ENCODE measurements around the gene NTHL1.

NTHL1 gene

DNA sequence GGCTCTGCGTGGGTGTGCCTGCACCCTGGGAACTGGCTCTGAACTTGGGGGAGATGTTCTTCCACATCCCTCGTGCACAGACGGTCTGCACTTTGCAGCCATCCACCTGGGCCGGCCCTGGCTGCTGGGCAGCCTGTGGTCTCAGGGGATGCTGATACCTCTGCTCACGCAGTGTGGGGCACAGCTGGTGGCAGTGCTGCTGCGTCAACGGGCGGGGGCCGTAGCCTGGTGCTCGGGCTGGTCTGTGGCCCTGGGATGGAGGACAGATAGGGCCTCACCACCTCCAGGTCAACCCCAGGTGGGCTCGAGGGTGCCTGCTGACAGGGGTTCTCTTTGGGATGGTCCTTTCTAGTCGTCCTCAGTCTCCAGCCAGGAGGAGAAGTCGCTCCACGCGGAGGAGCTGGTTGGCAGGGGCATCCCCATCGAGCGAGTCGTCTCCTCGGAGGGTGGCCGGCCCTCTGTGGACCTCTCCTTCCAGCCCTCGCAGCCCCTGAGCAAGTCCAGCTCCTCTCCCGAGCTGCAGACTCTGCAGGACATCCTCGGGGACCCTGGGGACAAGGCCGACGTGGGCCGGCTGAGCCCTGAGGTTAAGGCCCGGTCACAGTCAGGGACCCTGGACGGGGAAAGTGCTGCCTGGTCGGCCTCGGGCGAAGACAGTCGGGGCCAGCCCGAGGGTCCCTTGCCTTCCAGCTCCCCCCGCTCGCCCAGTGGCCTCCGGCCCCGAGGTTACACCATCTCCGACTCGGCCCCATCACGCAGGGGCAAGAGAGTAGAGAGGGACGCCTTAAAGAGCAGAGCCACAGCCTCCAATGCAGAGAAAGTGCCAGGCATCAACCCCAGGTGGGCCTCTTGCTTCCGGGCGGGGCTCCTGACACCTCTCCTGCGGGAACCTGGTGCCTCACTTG is 36.5 kb upstream of the NTHL1 start:
- DNase-seq, result no peak

DNA sequence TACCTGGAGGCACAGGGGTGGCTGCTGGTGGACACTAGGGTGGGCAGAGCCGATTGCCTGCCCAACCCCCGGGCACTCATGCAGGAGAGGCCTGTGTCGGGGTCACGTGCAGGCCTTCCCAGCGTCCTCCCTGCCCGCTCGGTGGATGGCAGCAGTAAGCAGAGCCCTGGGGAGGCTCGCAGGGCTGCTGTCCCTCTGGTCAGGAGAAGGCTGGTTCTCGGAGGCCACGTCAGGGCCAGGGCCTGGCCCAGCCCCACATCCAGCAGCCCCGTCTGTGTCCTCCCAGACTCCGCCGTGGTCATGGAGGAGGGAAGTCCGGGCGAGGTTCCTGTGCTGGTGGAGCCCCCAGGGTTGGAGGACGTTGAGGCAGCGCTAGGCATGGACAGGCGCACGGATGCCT is 35.8 kb upstream of the NTHL1 start:
- no peak for DNase-seq

DNA sequence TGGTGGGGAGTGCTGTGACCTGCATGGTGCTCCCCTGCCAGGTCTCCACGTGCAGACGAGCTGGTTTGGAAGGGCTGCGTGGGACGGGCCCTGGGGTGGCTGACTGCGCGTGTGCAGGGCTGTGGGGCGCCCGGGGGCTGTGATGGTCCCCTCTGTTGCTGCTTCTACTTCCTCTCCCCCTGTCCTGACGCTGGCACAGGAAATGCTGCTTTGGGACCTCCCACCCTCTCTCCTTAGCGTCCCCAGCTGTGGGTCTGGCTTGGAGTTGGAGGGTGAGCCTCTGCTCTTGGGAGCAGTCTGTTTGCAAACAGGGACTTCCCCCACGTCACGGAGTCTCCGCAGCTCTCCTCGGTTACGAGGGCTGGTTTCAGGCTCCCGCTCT is 35.3 kb upstream of the NTHL1 start:
- no peak for DNase-seq

DNA sequence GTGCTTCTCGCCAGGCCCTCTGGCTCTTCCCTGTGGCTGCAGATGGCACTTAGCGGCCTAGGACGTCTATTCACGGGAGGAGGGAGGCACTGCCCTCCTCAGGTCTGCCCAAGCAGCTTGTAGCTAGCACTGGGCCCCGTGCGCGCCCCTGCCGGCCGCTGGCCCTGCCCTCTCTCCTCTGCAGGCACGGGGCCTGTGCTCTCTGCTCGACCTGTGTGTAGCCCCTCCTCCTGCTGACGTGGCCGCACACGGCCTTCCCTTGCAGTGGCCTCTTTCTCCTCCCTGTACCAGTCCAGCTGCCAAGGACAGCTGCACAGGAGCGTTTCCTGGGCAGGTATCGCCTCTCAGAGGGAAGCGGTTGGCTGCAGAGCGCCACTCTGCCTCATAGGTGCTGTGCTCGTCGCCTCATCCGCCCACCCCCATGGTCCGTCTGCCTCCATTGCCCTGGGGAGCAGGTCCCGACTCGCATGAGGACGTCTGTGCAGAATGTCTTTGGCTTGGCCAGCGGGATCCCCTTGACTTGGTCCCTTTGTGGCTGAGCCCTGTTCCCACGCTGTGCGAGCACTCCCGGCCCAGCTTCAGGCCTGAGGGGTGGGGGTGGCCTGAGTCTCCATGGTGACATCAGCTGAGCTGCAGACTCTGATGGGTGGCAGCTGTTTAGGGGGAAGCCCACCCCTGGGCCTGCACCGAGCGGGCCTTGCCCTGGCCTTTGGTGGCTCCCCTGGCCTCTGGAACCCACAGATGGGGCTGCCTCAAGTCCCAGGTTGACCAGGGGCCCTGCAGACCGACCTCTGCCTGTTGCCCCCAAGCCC is 34.7 kb upstream of the NTHL1 start:
- DNase-seq, result no peak

DNA sequence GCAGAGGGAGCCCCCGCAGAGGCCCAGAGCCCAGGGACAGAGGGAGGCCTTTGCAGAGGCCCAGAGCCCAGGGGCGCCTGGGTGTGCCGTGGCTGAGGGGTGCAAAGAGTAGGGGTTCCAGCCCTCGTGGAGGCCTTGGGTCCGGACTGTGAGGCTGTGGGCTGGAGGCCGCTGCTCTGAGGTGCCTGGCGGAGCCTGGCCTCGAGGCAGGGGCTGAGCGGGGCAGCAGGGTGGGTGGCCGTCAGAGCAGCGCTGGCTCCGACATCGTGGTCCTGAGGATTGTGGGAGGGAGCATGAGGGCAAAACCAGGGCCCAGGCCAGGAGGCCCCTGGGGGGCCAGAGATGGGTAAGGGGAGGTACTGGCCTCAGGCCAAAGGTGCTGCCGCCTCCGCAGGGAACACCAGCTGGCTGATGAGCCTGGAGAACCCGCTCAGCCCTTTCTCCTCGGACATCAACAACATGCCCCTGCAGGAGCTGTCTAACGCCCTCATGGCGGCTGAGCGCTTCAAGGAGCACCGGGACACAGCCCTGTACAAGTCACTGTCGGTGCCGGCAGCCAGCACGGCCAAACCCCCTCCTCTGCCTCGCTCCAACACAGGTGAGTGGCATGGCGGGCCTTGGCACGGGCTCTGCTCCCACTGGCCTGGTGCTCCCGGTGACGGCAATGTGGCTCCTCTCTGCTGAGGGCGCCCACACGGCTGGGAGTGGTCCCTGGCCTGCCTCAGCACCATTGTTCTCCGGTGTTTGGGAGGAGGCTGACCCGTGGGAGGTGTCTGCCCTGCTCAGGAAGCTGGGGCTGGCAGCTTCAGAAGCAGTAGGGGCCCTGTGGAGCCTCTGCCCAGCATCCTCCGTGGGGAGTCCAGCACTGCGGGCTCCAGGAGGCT is 33.8 kb upstream of the NTHL1 start:
- DNase-seq, result no peak

DNA sequence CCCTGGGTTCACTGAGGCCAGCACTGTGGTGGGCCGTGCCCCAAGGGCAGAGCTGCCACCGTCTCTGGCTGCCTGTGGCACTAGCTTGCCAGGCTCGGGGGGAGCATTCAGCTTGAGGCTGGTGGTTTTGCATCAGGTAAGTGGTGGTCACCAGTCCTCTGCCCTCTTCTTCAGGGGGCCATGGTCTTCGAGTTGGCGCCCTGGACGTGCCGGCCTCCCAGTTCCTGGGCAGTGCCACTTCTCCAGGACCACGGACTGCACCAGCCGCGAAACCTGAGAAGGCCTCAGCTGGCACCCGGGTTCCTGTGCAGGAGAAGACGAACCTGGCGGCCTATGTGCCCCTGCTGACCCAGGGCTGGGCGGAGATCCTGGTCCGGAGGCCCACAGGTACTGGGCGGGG is 32.4 kb upstream of the NTHL1 start:
- no peak for DNase-seq

DNA sequence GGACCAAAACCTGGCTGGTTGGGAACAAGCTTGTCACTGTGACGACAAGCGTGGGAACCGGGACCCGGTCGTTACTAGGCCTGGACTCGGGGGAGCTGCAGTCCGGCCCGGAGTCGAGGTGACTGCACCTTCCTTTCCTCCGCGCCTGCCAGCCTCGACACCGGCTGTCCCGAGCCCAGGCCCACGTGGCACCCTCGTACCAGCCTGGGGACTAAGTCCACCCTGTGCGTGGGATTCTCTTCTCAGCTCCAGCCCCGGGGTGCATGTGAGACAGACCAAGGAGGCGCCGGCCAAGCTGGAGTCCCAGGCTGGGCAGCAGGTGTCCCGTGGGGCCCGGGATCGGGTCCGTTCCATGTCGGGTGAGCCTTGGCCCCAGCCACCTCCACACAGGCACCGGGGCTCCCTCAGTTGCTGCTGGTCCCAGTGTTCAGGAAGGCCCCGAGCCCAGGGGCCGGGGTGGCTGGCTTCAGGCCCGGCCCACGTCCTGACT is 31.7 kb upstream of the NTHL1 start:
- no peak for DNase-seq

DNA sequence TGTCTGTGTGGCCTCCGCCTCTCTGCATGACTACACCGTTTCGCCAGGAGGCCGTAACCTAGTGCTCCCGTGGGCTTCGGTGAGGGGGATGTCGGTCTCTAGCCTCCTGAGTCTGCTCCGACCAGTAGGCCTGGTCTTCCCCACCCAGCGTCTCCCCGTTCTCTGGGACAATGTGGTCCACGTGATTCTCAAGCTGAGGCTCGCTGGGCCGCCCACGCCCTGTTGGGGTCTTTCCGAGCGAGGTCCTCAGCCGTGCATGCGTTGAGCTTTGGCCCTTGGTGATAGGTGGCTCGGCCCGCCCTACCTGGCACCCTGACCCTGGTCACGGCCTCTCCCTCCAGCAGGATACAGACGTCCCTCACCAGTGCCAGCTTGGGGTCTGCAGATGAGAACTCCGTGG is 31.1 kb upstream of the NTHL1 start:
- no peak for DNase-seq

DNA sequence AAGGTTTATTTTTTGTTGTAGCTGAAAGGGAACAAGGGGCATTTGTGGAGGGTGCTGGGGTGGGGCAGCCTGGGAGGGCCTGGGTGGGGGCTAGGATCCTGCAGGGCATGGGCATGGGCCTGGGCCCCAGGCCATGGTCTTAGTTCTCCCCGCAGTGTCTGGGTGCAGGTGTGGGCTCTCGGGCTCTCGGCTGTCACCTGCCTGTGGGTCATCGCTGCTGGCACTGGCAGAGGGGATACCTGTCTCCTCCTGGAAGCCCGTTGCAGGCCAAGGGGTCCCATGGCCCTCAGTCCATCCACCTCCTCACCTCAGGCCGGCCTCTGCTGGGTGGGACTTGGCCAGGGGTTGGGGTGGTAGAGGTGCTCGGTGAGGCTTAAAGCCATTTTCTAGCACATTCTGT is 30.5 kb upstream of the NTHL1 start:
- DNase-seq, result no peak

DNA sequence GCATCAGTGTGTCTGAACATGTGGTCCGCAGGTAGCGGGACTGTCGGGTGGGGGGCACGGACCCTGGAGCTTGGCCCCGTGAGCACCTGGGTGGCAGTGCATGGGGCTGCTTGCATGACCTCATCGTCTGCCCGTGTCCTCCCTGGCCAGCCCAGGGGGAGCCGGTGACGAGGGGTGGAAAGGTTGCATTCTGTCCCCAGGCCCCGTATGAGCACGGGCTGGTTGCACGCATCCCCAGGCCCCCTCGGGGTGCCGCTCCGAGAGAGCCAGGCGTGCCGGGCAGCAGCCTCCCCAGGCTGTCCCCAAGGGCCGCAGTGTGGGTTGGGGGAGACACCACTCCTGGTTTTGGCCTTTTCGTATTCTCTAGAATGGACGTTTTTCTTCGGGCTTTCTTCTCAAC is 30.1 kb upstream of the NTHL1 start:
- DNase-seq, result no peak

DNA sequence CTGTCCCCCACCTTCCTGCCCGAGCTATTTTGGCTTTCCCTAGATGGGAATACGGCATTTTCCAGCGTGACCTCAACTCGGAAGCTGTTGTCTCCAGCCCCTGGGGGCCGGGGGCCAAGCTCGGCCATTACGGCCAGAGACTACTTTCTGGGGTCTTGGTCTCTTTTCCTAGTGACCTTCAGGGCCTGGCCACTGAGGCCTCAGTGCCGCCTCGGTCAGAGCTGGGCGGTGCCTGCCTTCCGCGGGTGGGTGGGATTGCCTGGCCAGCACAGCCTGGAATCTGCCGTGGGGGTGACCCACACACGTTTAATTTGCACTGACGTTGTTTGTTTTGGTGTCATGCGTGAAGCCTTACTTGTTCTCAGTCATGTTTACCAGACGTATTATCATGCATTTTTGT is 29.4 kb upstream of the NTHL1 start:
- DNase-seq, result no peak

DNA sequence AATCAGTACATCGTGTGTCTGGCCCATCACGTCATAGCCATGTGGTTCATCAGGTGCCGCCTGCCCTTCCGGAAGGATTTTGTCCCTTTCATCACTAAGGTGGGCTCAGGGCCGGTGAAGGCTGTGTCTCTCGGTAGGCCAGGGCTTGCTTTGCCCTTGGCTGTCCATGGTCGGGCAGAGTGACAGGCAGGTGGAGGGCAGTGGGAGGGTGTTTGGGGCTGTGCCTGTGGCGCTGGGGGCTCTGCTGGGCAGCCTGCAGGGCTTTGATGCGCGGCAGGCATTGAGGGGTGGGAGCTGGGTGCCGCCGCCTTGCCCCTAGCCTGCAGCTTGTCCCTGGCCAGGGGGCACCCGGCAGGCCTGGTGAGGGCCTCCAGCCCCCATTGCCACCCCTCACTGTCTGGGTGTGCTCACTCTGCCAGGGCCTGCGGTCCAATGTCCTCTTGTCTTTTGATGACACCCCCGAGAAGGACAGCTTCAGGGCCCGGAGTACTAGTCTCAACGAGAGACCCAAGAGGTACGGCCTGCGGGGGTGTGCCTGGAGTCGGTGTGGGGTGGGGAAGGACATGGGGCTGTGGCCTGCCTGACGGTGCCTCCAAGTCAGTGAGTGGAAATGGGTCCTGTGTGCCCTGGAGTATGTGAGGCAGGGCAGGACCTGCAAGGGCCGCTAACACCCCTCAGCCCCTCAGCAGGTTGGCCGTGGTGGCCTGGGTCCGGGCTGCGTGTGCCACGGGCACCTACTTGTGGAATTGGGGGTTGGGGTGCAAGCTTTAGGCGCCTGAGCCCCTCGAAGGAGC is 28.6 kb upstream of the NTHL1 start:
- DNase-seq, result no peak

DNA sequence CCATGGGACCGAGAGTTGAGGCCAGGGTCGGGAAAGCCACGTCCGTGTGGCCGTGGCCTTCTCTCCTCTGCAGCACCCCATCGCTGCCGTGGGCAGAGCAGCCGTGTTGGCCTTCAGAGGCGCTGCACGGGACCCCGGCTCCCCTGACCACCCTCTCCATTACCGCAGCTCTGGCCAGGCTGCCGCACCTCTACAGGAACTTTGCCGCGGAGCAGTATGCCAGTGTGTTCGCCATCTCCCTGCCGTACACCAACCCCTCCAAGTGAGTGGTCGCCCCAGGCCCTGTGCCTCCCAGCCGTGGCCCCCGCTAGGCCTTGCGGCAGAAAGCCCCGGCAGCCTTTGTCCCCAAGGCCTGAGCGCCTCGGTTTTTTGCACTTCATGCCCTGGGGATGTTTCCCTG is 28.0 kb upstream of the NTHL1 start:
- no peak for DNase-seq

DNA sequence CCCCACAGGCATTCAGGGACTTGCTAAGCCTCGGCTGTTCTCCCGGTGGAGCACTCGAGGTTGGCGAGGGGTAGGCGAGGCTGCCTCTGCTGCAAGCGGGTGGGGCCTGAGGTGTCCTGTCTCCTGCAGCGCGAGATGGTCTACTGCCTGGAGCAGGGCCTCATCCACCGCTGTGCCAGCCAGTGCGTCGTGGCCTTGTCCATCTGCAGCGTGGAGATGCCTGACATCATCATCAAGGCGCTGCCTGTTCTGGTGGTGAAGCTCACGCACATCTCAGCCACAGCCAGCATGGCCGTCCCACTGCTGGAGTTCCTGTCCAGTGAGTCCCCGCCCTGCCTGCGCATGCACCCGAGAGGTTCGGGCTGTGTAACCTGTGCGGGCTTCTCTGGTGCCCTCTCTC is 26.4 kb upstream of the NTHL1 start:
- no peak for DNase-seq

DNA sequence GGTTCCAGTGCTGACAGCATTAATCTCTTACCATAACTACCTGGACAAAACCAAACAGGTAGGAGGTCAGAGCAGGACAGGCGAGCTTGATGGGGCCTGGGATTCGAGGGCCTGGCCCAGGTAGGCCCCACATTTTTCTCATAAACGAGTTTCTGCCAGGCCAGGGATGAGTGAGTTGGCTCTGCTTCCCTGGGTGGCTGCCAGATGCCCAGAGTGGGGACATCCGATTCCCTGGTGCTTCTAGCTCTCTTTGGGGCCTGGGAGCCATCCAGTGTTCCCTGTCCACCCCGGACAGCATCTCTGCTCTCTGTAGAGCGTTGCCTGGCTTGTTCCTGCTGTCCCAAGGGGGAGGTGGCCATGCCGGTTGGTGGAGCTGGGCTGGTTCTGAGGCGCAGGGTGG is 25.3 kb upstream of the NTHL1 start:
- no peak for DNase-seq

DNA sequence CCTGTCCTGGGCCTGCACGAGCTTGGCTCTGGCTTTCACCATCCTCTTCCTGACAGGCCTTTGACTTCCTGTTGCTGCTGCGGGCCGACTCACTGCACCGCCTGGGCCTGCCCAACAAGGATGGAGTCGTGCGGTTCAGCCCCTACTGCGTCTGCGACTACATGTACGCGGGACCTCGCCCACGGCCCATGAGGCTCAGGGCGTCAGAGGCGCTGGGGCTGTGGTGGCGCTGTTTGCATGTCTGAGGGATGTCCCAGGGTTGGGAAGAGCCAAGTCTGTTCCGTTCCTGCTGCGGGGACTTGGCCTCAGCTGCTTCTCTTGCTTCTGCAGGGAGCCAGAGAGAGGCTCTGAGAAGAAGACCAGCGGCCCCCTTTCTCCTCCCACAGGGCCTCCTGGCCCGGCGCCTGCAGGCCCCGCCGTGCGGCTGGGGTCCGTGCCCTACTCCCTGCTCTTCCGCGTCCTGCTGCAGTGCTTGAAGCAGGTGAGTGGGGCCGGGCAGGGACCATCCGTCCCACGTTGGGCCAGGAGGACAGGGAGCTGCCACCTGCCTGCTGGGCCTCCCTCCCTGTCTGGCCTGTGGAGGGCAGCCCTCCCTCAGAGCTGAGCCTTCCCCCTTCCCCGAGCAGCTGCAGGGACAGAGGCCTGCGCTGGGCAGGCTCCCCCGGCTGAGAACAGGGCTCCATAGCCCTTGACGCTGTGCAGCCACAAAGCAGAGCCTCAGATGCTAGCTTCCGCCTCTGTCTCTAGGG is 24.0 kb upstream of the NTHL1 start:
- no peak for DNase-seq

DNA sequence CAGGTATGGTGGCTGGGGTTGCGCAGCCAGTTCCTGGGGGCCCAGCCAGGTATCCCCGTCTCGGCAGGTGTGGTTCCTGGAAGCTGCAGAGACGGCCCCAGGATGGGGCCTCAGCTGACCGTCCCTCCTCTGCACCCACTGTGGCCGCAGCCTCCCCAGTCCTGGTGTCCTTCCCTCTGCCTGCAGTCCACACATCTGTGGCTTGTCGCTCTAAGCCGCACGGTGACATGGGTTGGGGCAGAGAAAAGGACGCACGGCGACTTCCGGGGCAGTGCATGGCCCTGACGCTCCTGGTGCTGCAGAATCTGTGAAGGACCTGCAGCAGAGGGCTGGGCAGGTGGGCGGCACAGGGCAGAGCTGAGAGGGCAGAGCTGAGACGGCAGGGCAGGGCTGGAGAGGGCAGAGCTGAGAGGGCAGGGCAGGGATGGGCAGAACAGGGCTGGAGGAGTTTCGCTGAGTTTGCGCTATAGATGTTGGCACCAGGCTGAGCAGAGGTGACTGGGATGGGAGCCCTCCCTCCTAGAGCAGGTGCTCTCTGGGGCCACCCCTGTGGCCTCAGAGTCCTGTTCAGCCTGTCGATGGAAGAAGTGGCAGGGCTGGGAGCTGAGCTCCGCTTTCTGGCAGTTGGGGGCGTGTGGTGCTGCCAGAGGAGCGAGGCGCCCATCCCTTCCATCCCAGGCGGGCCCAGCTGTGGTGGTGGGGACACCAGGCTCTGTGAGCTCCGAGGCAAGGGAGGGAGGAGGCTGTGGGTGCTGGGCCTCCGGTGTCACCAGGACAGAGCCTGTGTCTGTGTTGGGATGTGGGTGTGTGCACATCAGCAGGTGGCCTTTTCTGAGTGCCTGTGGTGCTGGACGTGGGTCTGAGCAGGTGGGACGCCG is 23.2 kb upstream of the NTHL1 start:
- DNase-seq, result no peak

DNA sequence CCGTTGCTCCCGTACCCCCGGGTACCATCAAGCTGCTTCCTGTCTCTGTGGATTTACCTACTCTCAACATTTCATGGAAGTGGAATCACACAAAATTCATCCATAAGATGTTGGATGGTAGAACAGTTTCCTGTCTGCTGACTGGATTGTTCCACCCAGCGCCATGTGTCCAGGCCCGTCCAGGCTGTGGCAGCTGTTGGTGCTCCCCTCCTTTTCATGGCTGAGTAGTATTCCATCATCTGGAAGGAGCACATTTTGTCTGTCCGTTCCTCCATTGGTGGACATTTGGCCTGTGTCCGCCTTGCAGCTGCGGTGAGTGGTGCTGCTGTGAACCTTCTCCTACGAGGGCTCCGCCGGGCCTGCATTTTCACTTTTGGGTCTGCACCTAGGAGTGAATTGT is 18.5 kb upstream of the NTHL1 start:
- DNase-seq, result no peak

DNA sequence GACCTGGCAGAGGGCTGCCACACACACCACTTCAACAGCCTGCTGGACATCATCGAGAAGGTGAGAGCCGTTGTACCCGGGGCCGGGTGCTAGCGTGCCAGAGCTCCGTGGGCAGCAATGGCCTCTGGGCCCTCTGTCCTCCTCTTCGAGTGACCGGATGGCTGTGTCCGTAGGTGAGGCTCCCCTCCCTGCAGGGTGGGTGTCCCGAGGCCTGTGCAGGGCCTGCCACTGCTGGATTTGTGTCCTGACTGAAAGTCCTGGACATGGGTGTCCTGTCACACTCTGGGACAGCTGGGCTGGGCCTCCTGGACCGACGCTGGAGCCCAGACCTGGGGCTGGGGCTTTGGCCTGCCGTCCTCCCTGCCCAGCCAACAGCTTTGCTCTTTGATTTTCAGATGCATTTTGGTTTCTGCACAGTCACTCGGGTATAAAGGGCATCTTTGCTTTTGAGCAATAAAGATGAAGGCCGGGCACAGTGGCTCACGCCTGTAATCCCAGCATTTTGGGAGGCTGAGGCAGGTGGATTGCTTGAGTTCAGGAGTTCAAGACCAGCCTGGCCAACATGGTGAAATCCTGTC is 16.8 kb upstream of the NTHL1 start:
- DNase-seq, result no peak

DNA sequence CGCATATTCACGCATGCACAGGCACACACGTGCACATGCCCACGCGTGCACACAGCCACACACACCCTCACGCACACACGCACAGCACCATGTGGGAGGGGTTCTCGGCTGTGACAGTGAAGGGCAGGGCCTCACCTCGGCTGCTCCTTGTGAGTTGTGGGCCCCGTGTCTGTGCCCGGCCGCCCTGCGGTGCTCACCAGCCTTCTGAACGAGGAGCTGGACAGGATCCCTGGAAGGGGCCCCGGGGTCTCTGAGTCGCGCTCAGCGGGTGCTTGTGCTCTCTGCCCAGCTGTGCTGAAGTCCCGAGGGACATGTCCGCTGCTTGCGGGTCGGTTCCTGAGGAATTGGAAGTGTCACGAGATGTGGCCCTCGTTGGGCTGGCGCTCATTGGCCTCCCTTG is 16.2 kb upstream of the NTHL1 start:
- no peak for DNase-seq

Data from inflammatory macrophage treated with lipopolysaccharide for 1 hour (primary cell).